ENCODE data around the gene F13A1. TPM values are rescaled to one million over a fixed set of nuclear protein-coding genes. Genes with fewer than 3 reads are reported as not detected.

The F13A1 gene
- total and polyA plus RNA-seq, 2 experiments from 2014 or later = not detected

DNA sequence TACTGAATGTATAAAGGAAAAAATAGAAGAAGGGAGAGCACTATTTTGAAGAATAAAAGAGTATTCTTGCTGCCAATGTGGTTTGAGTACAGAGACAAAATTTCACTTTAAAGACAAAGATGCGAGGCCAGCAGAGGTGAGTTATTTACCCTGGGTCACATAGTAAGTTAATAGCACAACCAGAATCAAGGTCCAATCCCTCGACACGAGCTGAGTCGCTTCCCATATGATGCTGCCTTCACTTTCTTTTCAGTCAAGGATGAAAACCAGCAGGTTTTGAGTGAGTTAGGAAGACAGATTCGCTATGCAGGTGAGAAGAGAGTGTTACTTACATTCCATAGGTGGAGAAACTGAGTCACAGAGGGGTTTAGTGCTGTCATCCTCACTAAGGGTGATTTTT is 75.8 kb downstream of the F13A1 start:
- 0 out of 2 replicates have a peak, but pooled peaks cover 3% of the 10 kb centered on the region for H3K27me3 ChIP-seq (replicated peaks; ENCODE audit: insufficient read depth)
- H3K9ac ChIP-seq = no peak overlapping the region
- H3K36me3 ChIP-seq (ENCODE audit: low read depth) = no peaks in the 10 kb centered on the region
- H3K79me2 ChIP-seq (ENCODE audit: insufficient read depth) = no peaks in the 10 kb centered on the region
- no peaks in the 10 kb centered on the region for H3K9me3 ChIP-seq (ENCODE audit: low read depth)
- H3K9me2 ChIP-seq (ENCODE audit: insufficient read depth) = no peaks in the 10 kb centered on the region
- in situ Hi-C loops (cut with MboI) = no loop called here
- H3K4me1 ChIP-seq (ENCODE audit: insufficient read depth) = no peaks in the 10 kb centered on the region
- no peaks in the 10 kb centered on the region for H4K20me1 ChIP-seq (ENCODE audit: insufficient read depth)
- no peaks in the 10 kb centered on the region for H3F3A ChIP-seq (ENCODE audit: insufficient read depth)
- no peak overlapping the region for H2AFZ ChIP-seq
- 49 to 57% methylated on average over 5 of the region's 5 CpGs for whole genome bisulfite sequencing, 2 experiments (ENCODE audit: low coverage in 1 of 2, low lambda C conversion rate in 2 of 2, missing lambda C conversion rate in 2 of 2)
- no peak overlapping the region for H3K27ac ChIP-seq
- H3K4me3 ChIP-seq = no peak overlapping the region
- DNase-seq = no peak
- H3K4me2 ChIP-seq (ENCODE audit: unreplicated experiment) = no peak overlapping the region
- TF ChIP-seq EZH2phosphoT487 (IDR thresholded peaks at IDR 0.05; ENCODE audit: insufficient read depth, low read depth) (no peak), EZH2 (IDR thresholded peaks at IDR 0.05; ENCODE audit: insufficient read depth, poor library complexity, severe bottlenecking) (no peak)

DNA sequence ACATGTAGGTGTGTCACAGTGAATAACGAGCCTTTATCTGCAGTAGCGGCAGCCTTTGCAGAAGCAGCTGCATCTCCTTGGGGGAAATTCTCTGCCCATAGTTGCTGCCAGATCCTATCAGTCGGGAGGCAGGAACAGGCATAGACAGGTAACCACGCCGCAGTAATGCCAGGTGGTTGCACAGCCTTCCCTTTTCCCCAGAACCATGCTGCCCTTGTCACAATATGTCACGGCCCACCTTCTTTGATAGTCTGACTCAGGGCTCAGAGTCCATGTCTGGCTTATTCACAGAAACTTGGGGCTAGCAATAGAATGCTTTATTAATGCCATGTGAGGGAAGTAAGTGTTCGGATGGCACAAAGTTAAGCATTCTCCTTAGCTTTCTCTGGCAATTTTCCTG is 76.6 kb downstream of the F13A1 start:
- no peak for TF ChIP-seq EZH2phosphoT487 (IDR thresholded peaks at IDR 0.05; ENCODE audit: insufficient read depth, low read depth)
- no peak for TF ChIP-seq EZH2 (IDR thresholded peaks at IDR 0.05; ENCODE audit: insufficient read depth, poor library complexity, severe bottlenecking)
- Histone ChIP-seq H3K79me2 (ENCODE audit: insufficient read depth) (no peaks in the 10 kb centered on the region), H3K4me3 (no peak overlapping the region), H3F3A (ENCODE audit: insufficient read depth) (no peaks in the 10 kb centered on the region), H3K9me2 (ENCODE audit: insufficient read depth) (no peaks in the 10 kb centered on the region), H3K4me1 (ENCODE audit: insufficient read depth) (no peaks in the 10 kb centered on the region), H3K27ac (no peak overlapping the region), H3K9ac (no peak overlapping the region), H4K20me1 (ENCODE audit: insufficient read depth) (no peaks in the 10 kb centered on the region), H2AFZ (no peak overlapping the region), H3K9me3 (ENCODE audit: low read depth) (no peaks in the 10 kb centered on the region), H3K36me3 (ENCODE audit: low read depth) (no peaks in the 10 kb centered on the region), H3K27me3 (replicated peaks; ENCODE audit: insufficient read depth) (0 out of 2 replicates have a peak, but pooled peaks cover 3% of the 10 kb centered on the region), H3K4me2 (ENCODE audit: unreplicated experiment) (no peak overlapping the region)
- WGBS, 2 experiments (ENCODE audit: low coverage in 1 of 2, low lambda C conversion rate in 2 of 2, missing lambda C conversion rate in 2 of 2) = 19 to 29% methylated on average over 7 of the region's 7 CpGs
- in situ Hi-C loops (cut with MboI) = no loop called here
- no peak for DNase-seq

DNA sequence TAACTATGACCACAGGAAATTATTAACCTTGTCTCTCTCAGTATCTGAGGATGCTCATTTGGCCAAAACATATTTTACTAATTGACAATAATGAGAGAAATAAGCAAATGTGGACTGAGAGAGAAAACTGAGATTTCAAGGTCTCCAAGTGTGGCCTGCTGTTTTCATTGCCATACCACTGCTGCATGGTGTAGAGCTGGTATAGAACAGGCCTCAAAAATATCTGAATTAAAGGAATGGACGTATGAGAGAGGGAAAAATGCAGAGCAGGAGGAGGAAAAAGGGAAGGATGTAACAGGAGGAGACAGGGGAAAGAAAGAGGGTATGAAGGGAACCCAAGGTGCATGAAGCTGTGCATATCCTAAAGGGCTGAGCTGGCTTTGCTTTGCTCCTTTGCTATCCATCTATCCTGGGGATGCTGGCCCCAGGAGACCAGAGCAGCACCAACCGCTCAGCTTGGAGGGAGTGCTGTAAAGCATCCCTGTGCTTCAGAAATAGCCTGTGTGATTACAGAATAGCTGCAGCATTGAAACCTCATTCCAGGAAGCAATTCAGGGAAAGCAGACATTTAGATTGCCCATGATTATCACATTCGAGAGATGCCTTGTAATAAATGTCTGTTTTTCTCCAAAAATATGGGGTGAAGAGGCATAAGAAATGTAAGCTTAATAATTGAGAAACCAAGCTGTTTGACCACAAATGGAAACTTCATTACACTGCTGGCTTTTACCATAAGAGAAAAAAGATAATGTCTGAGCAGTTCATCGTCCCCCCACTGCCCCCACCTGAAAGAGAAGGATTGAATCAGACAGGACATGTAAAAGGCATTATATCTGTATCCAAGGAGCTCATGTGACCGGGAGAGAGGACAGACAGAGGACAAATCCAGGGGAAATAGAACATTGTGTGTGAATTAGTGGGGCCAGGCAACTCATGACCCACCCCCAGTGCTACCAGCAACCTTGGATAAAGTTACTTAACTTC is 80.6 kb downstream of the F13A1 start:
- no peak overlapping the region for H3K27ac ChIP-seq
- in situ Hi-C loops (cut with MboI) = no loop called here
- TF ChIP-seq EZH2 (IDR thresholded peaks at IDR 0.05; ENCODE audit: insufficient read depth, poor library complexity, severe bottlenecking) (no peak), EZH2phosphoT487 (IDR thresholded peaks at IDR 0.05; ENCODE audit: insufficient read depth, low read depth) (no peak)
- DNase-seq = no peak
- H2AFZ ChIP-seq = no peak overlapping the region
- no peaks in the 10 kb centered on the region for H3K9me3 ChIP-seq (ENCODE audit: low read depth)
- H3K79me2 ChIP-seq (ENCODE audit: insufficient read depth) = no peaks in the 10 kb centered on the region
- no peaks in the 10 kb centered on the region for H3K36me3 ChIP-seq (ENCODE audit: low read depth)
- no peaks in the 10 kb centered on the region for H3K4me1 ChIP-seq (ENCODE audit: insufficient read depth)
- no peak overlapping the region for H3K4me2 ChIP-seq (ENCODE audit: unreplicated experiment)
- H3K9me2 ChIP-seq (ENCODE audit: insufficient read depth) = no peaks in the 10 kb centered on the region
- 21 to 22% methylated on average over 5 of the region's 5 CpGs for WGBS, 2 experiments (ENCODE audit: low coverage in 1 of 2, low lambda C conversion rate in 2 of 2, missing lambda C conversion rate in 2 of 2)
- 0 out of 2 replicates have a peak, but pooled peaks cover 3% of the 10 kb centered on the region for H3K27me3 ChIP-seq (replicated peaks; ENCODE audit: insufficient read depth)
- no peaks in the 10 kb centered on the region for H3F3A ChIP-seq (ENCODE audit: insufficient read depth)
- H4K20me1 ChIP-seq (ENCODE audit: insufficient read depth) = no peaks in the 10 kb centered on the region
- H3K4me3 ChIP-seq = no peak overlapping the region
- H3K9ac ChIP-seq = no peak overlapping the region

DNA sequence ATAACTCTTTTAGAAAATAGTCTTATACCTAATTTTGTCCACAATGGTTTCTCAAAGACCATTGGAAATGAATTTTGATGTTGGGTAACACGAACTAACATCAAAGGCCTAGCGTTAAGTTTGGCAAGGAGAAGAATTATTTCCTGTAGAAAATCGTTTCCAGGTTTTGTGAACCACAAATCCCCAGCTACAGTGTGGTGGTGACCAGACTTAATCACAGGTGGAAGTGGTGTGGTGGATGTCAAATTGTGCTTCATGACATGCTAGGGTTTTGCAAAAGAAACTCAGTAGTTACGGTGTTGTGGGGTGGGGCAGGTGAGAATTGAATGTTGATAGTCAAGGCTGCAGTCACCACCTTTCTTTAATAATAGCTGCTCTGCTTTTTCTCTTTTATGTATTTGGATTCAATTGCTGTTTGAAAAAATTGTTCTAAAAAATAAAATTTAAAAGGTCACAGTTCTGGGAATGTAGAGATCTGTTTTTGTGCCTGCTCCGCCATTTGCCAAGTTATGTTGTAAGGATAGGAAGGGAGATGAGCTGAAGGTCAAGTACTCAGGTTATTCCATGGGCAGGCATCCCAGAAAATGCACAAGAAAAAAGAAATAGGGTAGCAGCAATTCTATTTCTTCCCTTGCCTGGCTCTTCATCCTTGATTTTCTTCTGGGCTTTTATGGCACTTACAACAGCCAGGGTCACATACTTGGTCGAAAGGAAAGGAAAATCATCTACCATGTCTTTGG is 83.6 kb downstream of the F13A1 start:
- H3K9me2 ChIP-seq (ENCODE audit: insufficient read depth) = no peaks in the 10 kb centered on the region
- no peak overlapping the region for H3K4me2 ChIP-seq (ENCODE audit: unreplicated experiment)
- no peak overlapping the region for H3K27ac ChIP-seq
- in situ Hi-C loops (cut with MboI) = no loop called here
- no peak overlapping the region for H3K4me3 ChIP-seq
- H3K79me2 ChIP-seq (ENCODE audit: insufficient read depth) = no peaks in the 10 kb centered on the region
- H3K27me3 ChIP-seq (replicated peaks; ENCODE audit: insufficient read depth) = no peaks in the 10 kb centered on the region
- no peaks in the 10 kb centered on the region for H3K36me3 ChIP-seq (ENCODE audit: low read depth)
- no peak for DNase-seq
- no peaks in the 10 kb centered on the region for H4K20me1 ChIP-seq (ENCODE audit: insufficient read depth)
- no peaks in the 10 kb centered on the region for H3K4me1 ChIP-seq (ENCODE audit: insufficient read depth)
- no peaks in the 10 kb centered on the region for H3K9me3 ChIP-seq (ENCODE audit: low read depth)
- TF ChIP-seq EZH2phosphoT487 (IDR thresholded peaks at IDR 0.05; ENCODE audit: insufficient read depth, low read depth) = no peak
- TF ChIP-seq EZH2 (IDR thresholded peaks at IDR 0.05; ENCODE audit: insufficient read depth, poor library complexity, severe bottlenecking) = no peak
- WGBS, 2 experiments (ENCODE audit: low coverage in 1 of 2, low lambda C conversion rate in 2 of 2, missing lambda C conversion rate in 2 of 2) = 13 to 14% methylated on average over 6 of the region's 6 CpGs
- H3F3A ChIP-seq (ENCODE audit: insufficient read depth) = no peaks in the 10 kb centered on the region
- H3K9ac ChIP-seq = no peak overlapping the region
- no peak overlapping the region for H2AFZ ChIP-seq
